ENCODE measurements around the gene RALGPS1.

Gene RALGPS1

DNA sequence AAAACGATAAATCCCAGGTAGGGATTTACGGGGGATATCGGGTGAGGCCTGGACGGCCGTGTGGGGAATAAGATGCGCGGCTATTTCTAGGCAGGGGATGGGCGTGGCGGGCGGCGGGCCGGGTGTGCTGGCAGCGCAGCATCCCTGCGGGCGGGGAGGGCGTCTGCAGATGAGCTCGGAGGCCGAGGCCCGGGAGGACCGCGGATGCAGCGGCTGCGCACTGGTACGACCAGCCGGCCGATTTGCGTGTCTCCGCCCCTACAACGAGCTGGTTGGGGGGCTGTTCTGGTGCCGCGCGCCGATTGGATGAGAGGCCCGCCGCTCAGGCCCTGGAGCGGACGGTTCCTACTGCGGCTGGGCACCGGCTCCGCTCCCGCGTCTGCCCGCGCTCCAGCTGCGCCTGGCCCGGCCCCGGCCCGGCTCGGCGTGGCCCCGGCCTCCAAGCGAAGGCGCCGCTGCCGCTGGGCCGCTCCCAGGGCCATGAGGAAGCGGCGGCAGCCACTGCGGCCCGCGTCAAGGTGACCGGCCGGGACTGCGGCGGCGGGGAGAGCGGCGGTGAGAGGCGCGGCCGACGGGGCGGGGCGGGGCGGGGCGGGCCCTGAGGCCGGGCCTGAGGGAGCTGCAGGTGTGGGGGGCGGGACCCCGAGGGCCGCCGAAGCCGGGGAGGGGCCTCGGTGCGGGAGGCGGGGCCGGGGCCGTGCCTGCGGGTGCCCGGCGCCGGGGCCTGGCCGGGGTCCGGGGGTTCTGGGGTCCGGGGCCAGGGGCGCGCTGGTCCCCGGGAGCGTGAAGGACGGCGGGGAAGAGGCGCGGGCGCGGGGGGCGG is at the start of gene RALGPS1:
TSS of gene RALGPS1 (plus strand) at position 325 of the 823 bp plus-strand sequence. CDS start 47,508 bp downstream, outside the sequence.
- peak; percentile 56 for DNase-seq

- no peak for DNase-seq
These were observed 45.2 kb upstream of the RALGPS1 start for GRCh38 chr9:126869368-126869767.

DNA sequence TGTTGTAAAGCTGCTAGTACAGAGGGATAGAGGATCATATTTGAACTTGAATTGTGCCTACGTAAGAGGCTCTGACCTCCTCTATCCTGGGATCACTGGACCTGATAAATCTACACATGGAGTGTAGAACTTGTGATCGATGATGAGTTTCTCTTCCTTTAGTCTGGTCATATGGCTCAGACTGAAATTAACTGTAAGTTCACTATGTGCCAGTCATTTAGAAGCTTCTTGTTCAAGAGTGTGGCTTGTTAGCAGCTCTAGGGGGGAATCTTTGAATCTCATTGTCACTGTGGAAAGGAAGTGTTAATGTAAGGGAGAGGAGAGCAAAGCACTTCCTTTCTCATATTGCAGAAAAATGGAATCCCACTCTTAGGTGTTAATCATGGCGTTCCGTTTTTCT is 42.1 kb upstream of the RALGPS1 start:
- DNase-seq: no peak

- DNase-seq: no peak
These were observed 39.9 kb upstream of the RALGPS1 start for GRCh38 chr9:126874546-126875314.

GRCh38 chr9:126875756-126876510 is 38.6 kb upstream of the RALGPS1 start:
- no peak for DNase-seq

DNA sequence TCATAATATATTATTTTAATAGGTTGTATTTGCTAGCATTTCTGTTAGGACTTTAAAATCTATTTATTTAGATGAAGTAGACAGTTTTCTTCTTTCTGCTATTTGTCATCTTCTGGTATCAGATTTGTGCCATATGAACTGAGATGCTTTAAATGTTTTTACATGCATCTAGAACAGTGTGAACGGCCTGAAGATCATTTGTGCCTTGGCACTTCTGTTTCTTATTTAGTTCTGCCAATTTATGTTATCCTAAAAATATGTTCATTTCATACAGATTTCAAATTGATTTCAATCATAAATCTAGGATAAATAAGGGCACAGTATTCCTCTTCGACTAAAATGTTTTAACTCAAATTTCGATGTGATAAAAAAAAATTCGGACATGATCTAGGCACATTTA is 38.1 kb upstream of the RALGPS1 start:
- no peak for DNase-seq

DNA sequence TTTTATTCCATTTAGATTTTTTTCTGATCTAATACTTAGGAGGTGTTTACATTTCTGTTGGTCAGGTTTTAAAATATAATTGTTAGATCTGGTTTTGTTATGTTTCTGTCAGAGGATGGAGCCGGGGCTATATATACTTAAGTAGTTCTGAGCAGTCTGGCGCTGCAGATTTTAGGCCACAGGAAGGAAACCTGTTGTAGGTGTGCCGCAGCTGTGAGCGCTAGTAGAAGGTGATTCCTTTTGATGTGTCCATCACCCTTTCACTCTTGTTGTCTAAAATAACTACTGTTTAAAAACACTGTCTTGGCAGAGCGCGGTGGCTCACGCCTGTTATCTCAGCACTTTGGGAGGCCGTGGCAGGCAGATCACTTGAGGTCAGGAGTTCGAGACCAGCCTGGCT is 37.2 kb upstream of the RALGPS1 start:
- no peak for DNase-seq

DNA sequence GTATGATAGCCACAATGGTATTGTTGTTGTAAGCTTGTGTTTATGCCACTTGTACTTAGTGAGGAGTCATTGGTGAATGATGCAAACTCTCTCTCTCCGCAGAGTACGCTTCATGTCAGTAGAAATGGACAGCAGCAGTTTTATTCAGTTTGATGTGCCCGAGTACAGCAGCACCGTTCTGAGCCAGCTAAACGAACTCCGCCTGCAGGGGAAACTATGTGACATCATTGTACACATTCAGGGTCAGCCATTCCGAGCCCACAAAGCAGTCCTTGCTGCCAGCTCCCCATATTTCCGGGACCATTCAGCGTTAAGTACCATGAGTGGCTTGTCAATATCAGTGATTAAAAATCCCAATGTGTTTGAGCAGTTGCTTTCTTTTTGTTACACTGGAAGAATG is 35.3 kb upstream of the RALGPS1 start:
- no peak for DNase-seq

DNA sequence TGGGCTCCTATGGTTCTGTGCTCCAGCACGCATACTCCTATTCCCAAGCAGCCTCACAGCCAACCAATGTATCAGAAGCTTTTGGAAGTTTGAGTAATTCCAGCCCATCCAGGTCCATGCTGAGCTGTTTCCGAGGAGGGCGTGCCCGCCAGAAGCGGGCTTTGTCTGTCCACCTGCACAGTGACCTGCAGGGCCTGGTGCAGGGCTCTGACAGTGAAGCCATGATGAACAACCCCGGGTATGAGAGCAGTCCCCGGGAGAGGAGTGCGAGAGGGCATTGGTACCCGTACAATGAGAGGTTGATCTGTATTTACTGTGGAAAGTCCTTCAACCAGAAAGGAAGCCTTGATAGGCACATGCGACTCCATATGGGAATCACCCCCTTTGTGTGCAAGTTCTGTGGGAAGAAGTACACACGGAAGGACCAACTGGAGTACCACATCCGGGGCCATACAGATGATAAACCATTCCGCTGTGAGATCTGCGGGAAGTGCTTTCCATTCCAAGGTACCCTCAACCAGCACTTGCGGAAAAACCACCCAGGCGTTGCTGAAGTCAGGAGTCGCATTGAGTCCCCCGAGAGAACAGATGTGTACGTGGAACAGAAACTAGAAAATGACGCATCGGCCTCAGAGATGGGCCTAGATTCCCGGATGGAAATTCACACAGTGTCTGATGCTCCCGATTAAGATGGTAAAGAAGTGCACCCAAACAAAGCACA is 34.2 kb upstream of the RALGPS1 start:
- no peak for DNase-seq

GRCh38 chr9:126880947-126881332 is 33.6 kb upstream of the RALGPS1 start:
- DNase-seq: no peak

DNA sequence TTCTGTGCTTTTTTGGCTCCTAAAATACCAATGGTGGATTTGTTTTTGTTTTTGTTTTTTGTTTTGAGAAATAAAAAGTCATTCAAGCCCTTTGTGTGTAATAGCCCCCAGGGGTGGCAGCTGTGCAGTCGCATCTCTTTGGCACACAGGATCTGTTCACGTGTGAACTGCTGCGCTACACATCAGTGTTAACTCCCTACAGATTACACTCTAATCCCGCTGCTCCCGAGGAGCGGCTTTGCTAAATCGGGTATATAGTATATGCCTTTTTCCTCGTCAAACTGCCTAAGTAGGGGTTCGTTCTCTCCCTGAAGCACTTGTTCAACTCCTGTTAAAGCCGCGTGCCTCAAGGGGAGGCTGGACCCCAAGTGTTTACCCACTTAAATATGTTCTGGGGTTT is 31.8 kb upstream of the RALGPS1 start:
- DNase-seq: no peak

- no peak for DNase-seq
These were observed 30.9 kb upstream of the RALGPS1 start for GRCh38 chr9:126883636-126884035.

DNA sequence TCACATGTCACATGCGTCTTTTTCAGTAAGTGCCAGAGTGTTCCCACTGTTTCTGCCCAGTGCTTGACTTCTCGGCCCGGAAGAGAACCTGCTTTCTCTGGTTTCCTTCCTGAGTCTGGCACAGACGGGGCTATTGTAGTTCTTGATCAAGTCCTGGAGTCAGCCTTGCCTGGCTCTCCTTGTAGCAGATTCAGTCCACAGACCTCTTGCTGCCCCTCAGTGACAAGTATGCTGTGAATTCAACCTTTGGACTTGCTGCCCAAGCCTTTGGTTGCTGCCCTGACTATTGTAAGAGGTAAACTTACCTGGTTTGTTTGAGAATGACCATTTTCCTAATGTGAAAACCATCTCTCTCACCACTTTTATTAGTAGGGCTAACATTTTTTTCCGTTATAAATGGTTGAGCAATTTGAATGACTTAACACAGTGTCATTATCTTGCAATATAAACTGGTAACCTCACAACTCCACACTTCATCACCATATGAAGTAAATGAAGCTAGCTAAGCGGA is 29.4 kb upstream of the RALGPS1 start:
- DNase-seq: no peak

DNA sequence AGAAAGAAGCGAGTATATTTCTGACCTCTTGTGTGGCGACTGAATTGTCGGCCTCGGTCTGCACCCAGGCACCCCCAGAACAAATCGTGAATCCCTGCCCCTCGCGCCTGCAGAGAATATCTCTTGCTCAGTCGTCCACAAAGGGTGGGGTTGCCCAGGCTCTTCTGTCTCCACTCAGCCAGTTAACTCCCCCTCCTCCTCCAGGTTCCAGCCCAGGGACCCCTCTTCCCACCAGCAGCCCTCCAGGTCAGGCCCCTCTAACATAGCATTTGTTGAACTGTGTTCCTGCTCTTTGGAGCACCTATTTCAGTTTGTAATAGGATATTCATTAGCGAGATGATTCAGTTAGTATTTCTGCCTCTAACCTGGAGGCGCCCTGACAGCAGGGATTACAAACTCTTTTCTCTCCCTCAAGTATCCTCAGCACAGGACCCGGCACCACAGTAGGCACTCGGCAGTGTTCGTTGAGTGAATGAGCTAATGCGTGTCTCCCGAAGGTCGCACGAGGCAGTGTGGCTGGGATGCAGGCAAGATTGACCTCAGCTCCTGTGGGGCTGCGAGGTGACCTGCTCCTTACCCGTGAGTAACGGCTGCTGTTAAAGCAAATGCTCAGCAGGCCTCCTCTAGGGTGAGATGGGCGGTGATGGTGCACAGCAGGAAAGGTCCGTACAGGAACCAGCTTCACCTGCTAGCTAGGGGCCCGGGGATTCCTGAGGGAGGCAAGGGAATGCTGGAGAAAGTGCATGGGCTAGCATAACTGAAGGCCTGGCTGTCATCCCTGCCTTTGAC is 28.4 kb upstream of the RALGPS1 start:
- no peak for DNase-seq

DNA sequence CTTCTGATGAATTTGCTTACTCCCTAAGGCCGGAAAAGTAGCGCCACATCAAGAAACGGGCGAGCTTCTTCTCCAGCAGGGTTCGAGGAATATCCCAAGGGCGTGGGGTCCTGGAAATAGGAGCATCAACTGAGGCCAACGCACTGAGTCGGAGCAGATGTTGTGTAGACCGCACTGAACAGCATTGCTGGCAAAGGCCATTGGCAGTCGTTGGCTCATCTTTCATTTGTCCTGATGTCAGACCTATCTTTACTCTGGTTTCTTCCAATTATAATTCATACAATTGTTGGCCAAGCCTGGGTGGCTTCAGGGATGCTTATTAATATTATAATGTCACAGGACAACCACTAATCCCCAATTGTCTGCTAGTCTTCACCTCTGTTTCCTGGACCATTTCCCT is 27.7 kb upstream of the RALGPS1 start:
- no peak for DNase-seq

GRCh38 chr9:126891676-126892075 is 22.9 kb upstream of the RALGPS1 start:
- DNase-seq: no peak

- no peak for DNase-seq
These were observed 21.5 kb upstream of the RALGPS1 start for GRCh38 chr9:126893079-126893478.

DNA sequence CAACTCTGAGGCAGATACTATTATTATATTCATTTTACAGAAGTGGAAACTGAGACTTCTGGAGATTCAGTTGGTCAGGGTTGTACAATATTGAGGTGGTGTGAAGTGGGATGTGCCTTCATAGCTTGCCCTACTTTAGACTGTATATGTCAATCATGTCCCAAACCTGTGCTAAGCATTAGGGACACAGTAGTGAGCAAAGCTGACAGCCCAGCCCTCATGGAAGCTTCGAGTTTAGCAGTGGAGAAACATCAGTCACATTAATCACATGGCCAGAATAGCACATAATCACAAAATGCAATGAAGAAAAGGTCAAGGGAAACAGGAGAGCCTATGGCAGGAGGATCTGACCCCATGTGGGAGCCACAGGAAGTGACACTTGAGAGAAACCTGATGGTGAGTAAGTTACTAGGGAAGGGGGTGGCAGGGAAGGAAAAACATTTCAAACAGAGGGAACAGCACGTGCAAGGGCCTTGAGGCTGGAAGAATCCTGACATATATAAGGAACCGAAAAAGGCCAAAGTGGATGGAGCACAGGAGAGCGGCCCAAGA is 20.5 kb upstream of the RALGPS1 start:
- no peak for DNase-seq

GRCh38 chr9:126902210-126902609 is 12.4 kb upstream of the RALGPS1 start:
- no peak for DNase-seq

DNA sequence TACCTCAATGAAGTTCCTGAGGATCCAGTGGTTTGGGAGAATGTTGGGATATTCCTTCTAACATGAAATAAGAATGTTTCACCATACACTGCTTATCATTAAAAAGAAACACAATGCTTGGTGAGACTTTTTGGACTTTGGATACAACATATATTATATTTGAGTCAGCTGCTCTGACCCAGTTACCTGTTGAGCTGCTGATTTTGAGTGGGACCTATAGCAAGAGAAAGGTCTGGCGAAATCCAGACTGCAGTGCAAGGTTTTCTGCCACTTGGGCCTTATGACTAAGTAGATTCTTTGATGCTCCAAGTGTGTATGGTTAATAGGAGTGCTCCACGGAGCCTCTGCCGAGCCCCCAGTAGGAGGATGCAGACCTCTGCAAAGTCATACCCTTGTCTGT is 10.0 kb upstream of the RALGPS1 start:
- DNase-seq: no peak

GRCh38 chr9:126906091-126906490 is 8.5 kb upstream of the RALGPS1 start:
- DNase-seq: no peak

All from GOT3 (cell line).